ENCODE data around the gene MICU2. TPM values are rescaled to one million over a fixed set of nuclear protein-coding genes. Genes with fewer than 3 reads are reported as not detected.

Gene MICU2
- total and polyA plus RNA-seq, 2 donors (not counting 3 experiments of a cell fraction or from before 2014, with no cell fraction given) = 24.0 to 36.7 TPM

- Histone ChIP-seq H3K36me3 (ENCODE audit: control insufficient read depth in 2 of 2, extremely low read depth in 1 of 2, insufficient read depth in 2 of 2, low read length in 2 of 2) (no peaks in the 10 kb centered on the region), H2AFZ (ENCODE audit: low read depth, low read length) (no peak overlapping the region), H3K9me1 (replicated peaks; ENCODE audit: control insufficient read depth, extremely low read depth, insufficient read depth, low read length) (no peaks in the 10 kb centered on the region), H3K9ac (replicated peaks; ENCODE audit: extremely low read depth, insufficient read depth, low read length) (no peak overlapping the region), H3K4me1 (ENCODE audit: control insufficient read depth, extremely low read depth, insufficient read depth, low read length) (no peaks in the 10 kb centered on the region), H3K79me2 (ENCODE audit: control insufficient read depth, insufficient read depth, low read length) (peaks cover 5% of the 10 kb centered on the region), H3K9me3 (replicated peaks; ENCODE audit: control insufficient read depth, insufficient read depth, low read length) (no peaks in the 10 kb centered on the region), H4K20me1 (replicated peaks; ENCODE audit: control insufficient read depth, extremely low read depth, insufficient read depth, low read length) (no peaks in the 10 kb centered on the region), H3K27me3 (ENCODE audit: control insufficient read depth in 2 of 2, insufficient read depth in 2 of 2, low read length in 2 of 2) (no peaks in the 10 kb centered on the region), H3K4me3 (replicated peaks in 1 of 3; ENCODE audit: insufficient read depth in 1 of 3, low read depth in 1 of 3, low read length in 3 of 3) (no peak overlapping the region), H3K4me2 (ENCODE audit: insufficient read depth, low read length) (no peak overlapping the region), H3K27ac (ENCODE audit: insufficient read depth, low read depth, low read length) (no peak overlapping the region)
- TF ChIP-seq POLR2A (IDR thresholded peaks at IDR 0.05; ENCODE audit: low read depth, low read length) = no peak
- no peak for DNase-seq (ENCODE audit: low read depth, low spot score)
- intact Hi-C loops (cut with micrococcal nuclease) (no loop called here), dilution Hi-C loops (cut with MboI; ENCODE audit: extremely low pct_ligation_motif_present, low sequenced_read_pairs) (no loop called here)
- ChIA-PET CTCF (no interaction called here), POLR2A (no interaction called here)
- no peak for FAIRE-seq
- no TSS peak for BruUV-seq (replicated peaks)
Observed at GRCh38 chr13:21544515-21544914, 59.5 kb downstream of the MICU2 start.

- Histone ChIP-seq H3K79me2 (ENCODE audit: control insufficient read depth, insufficient read depth, low read length) (peaks cover 5% of the 10 kb centered on the region), H3K4me3 (replicated peaks in 1 of 3; ENCODE audit: insufficient read depth in 1 of 3, low read depth in 1 of 3, low read length in 3 of 3) (no peak overlapping the region), H3K27ac (ENCODE audit: insufficient read depth, low read depth, low read length) (no peak overlapping the region), H3K9me3 (replicated peaks; ENCODE audit: control insufficient read depth, insufficient read depth, low read length) (no peaks in the 10 kb centered on the region), H3K4me2 (ENCODE audit: insufficient read depth, low read length) (no peak overlapping the region), H3K9me1 (replicated peaks; ENCODE audit: control insufficient read depth, extremely low read depth, insufficient read depth, low read length) (no peaks in the 10 kb centered on the region), H3K36me3 (ENCODE audit: control insufficient read depth in 2 of 2, extremely low read depth in 1 of 2, insufficient read depth in 2 of 2, low read length in 2 of 2) (no peaks in the 10 kb centered on the region), H4K20me1 (replicated peaks; ENCODE audit: control insufficient read depth, extremely low read depth, insufficient read depth, low read length) (no peaks in the 10 kb centered on the region), H3K27me3 (ENCODE audit: control insufficient read depth in 2 of 2, insufficient read depth in 2 of 2, low read length in 2 of 2) (no peaks in the 10 kb centered on the region), H3K4me1 (ENCODE audit: control insufficient read depth, extremely low read depth, insufficient read depth, low read length) (no peaks in the 10 kb centered on the region), H3K9ac (replicated peaks; ENCODE audit: extremely low read depth, insufficient read depth, low read length) (no peak overlapping the region), H2AFZ (ENCODE audit: low read depth, low read length) (no peak overlapping the region)
- dilution Hi-C loops (cut with MboI; ENCODE audit: extremely low pct_ligation_motif_present, low sequenced_read_pairs) = no loop called here
- no peak for FAIRE-seq
- CTCF ChIA-PET = no interaction called here
- POLR2A ChIA-PET = no interaction called here
- DNase-seq (ENCODE audit: low read depth, low spot score) = no peak
- TF ChIP-seq POLR2A (IDR thresholded peaks at IDR 0.05; ENCODE audit: low read depth, low read length) (no peak), JUN (IDR thresholded peaks at IDR 0.05; ENCODE audit: borderline replicate concordance, insufficient read depth, insufficient read length, low read depth) (no peak), GATA2 (IDR thresholded peaks at IDR 0.05; ENCODE audit: insufficient read depth, insufficient read length, low read depth, low read length) (no peak), POLR2AphosphoS5 (IDR thresholded peaks at IDR 0.05; ENCODE audit: insufficient read depth, low read depth, low read length) (no peak), CTCF (IDR thresholded peaks at IDR 0.05; ENCODE audit: extremely low read depth in 1 of 2, insufficient read depth in 1 of 2, low read depth in 1 of 2, low read length in 2 of 2) (no peak), FOS (IDR thresholded peaks at IDR 0.05; ENCODE audit: borderline replicate concordance, insufficient read depth, low read length) (no peak), MYC (IDR thresholded peaks at IDR 0.05; ENCODE audit: low read depth, low read length) (no peak), MAX (IDR thresholded peaks at IDR 0.05; ENCODE audit: insufficient read depth, insufficient read length) (no peak), EZH2 (IDR thresholded peaks at IDR 0.05; ENCODE audit: borderline replicate concordance, low read depth, low read length, severe bottlenecking) (no peak)
- intact Hi-C loops (cut with micrococcal nuclease) = no loop called here
- BruUV-seq (replicated peaks) = no TSS peak
Observed at GRCh38 chr13:21542563-21542962, 61.4 kb downstream of the MICU2 start.

Data from endothelial cell of umbilical vein (primary cell).